Measurements from ENCODE around the gene IGF1. TPM values are rescaled to one million over a fixed set of nuclear protein-coding genes. Genes with fewer than 3 reads are reported as not detected.

IGF1 gene
- polyA plus RNA-seq, 4 donors, result 4.1 to 10.4 (median 5.6) TPM

DNA sequence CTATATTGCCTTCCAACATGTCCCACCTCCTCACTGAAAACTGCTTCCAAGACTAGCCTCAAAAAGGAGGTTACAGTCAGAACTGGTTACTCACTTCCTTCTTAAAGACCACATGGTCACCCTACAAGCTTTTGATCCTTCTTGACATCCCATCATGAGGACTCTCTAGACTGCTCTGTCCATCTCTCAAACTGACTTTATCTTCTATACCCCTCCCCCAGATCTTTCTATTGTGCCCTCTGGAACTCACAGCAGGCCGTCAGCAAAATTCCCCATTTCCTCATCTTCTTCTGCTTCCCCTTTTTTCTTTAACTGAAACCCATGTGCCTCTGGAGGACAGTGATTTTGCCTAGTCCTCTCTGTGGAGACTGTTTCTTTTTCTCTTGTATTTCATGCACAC lies 18.1 kb upstream of the IGF1 start:
- no peak for DNase-seq (ENCODE audit: low read depth in 4 of 4, low spot score in 2 of 4)

GRCh38 chr12:102497743-102498142 lies 17.4 kb upstream of the IGF1 start:
- no peak for DNase-seq (ENCODE audit: low read depth in 4 of 4, low spot score in 2 of 4)

GRCh38 chr12:102496591-102496990 lies 16.2 kb upstream of the IGF1 start:
- DNase-seq (ENCODE audit: low read depth in 4 of 4, low spot score in 2 of 4), result no peak

DNA sequence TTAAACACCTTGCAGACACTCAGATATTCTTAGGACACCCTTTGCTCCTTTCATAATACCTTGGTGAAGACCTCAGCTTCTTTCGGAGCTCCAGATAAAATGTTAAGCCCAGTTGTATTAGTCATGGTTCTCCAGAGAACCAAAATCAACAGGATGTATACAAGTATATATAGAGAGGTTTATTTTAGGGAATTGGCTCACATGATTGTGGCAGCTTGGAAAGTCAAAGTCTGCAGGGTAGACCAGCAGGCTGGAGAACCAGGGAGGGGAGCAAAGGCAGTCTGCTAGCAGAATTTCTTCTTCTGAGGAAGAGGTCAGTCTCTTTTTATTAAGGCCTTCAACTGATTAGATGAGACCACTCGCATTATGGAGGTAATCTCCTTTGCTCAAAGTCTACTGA lies 6.9 kb upstream of the IGF1 start:
- no peak for DNase-seq (ENCODE audit: low read depth in 4 of 4, low spot score in 2 of 4)

DNA sequence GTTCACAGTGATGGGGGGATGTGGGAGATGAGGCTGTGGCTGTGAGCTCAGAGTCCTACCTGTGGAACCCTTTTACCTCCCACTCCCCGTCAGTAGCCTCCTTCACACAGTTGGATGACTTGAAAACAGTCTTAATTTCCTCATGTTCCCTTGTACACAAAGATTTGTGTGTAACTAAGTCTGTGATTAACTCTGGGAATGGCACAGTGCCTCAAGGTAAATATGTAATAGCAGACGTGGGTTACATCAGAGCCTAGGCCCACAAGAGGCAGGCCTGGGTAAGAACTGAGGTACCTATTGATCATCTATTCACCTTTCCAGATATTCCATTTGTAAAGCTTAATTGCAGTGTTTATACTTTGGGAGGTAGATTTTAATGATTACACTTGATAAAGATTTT lies 5.8 kb upstream of the IGF1 start:
- no peak for DNase-seq (ENCODE audit: low read depth in 4 of 4, low spot score in 2 of 4)

DNA sequence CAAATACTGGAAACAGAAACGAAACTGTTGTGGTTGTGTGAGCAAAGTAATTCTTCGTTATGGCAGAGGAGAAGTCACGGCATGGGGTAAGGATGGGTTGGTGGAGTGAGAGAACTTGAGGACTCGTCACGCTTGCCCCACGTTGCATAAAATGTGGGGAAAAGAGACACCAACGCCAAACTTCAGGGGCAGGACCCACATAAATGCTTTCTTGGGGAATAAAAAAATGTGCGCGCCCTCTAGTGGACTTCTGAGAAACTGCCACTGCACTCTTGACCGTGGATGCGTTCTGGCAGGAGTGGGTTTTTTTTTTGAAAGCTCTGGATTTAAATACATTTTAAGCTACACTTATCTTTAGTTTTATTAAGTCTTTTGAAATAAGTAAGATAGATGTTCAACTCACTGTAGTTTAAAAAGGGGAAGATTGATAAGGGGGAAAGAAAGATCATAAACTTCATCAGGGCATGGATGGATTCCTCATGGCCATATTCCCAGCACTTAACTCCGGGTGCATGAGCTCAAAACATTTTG lies 4.1 kb upstream of the IGF1 start:
- peak in 2 of 4 donors; percentile 29 to 38 for DNase-seq (ENCODE audit: low read depth in 4 of 4, low spot score in 2 of 4)

DNA sequence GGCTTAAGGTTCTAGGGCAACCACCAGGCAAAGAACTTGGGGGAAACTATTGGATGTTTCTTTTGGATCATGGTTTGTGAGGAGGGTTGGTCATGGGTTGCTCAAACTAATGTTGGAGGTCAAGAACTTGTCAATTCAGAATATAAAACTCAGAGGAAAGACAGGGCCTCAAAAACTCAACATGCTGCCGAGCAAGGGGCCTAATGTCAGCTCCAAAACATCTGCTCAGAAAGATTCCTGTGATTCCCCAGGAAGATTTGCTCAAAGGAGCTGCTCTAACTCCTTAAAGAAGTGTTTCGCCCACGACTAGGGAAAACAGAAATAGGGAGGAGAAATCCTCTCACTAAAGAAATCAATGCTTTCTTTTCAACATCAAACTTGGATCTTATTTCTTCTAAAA lies 3.7 kb upstream of the IGF1 start:
- no peak for DNase-seq (ENCODE audit: low read depth in 4 of 4, low spot score in 2 of 4)

DNA sequence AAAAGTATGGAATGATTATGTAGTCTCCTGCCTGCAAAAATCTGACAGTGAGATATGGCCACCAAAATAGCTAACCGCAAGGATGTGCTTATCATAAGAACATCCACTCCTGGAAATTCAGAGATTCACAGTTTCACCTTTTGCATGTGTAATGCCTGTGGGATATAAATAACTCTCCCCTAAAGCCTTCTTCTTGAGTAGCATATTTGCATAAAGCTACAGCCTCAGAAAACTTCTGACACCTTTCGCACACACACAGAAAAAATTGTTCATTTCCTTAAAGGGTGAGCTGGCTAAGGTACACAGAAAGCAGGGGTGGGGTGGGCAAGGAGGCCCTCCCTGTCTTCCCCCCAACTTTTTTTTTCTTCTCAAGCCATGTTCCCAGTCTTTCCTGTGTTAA lies 3.1 kb upstream of the IGF1 start:
- no peak for DNase-seq (ENCODE audit: low read depth in 4 of 4, low spot score in 2 of 4)

DNA sequence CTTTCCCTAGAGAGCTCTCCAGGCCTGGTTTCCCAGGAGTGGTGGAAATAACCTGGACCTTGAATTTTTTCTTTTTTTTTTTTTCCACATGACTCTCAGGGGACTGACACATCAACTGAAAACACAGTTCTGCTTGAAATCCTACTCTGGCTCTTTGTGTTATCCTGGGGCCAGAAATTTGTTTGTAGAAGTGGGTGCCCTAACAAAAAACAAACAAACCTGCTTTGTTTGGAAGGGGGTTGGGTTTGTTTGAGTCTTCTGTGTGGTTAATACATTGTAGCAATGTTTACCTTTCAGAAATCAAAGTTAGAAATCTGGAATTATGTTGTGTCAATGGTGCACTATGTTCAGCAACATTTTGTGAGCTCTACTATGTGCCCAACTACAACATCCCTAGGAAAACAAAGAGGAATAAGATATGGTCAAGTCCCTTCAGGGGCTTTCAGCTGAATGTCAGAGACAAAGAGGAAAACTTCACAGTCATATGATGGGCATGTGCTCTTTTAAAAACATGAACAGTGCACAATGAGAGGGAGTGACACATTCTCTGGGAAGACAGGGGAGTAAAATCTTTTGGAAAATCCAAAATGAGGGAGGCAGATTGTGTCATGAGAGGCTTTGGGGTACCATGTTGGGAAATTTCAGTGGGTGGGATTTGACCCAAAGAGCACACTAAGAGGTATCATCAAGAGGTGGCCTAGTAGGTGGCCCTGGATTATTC lies 1.5 kb upstream of the IGF1 start:
- DNase-seq (ENCODE audit: low read depth in 4 of 4, low spot score in 2 of 4), result no peak

DNA sequence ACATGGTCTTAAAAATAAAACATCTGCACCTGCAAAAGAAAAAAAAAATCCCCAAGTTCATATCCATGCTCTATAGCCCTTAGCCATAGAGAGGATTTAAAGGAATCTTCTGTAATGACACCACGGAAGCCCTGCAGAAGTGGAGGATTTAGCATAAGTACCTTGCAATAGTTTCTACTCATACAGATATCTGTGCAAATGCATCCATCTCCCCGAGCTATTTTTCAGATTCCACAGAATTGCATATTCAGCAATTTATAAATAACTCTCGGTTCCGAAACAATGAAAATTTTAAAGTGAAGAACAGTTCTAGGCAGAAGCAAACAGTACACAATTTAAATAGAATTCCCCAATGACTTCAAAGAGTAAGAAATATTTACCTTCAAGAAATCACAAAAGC lies 424 bp downstream of the IGF1 start:
- DNase-seq (ENCODE audit: low read depth in 4 of 4, low spot score in 2 of 4), result no peak

DNA sequence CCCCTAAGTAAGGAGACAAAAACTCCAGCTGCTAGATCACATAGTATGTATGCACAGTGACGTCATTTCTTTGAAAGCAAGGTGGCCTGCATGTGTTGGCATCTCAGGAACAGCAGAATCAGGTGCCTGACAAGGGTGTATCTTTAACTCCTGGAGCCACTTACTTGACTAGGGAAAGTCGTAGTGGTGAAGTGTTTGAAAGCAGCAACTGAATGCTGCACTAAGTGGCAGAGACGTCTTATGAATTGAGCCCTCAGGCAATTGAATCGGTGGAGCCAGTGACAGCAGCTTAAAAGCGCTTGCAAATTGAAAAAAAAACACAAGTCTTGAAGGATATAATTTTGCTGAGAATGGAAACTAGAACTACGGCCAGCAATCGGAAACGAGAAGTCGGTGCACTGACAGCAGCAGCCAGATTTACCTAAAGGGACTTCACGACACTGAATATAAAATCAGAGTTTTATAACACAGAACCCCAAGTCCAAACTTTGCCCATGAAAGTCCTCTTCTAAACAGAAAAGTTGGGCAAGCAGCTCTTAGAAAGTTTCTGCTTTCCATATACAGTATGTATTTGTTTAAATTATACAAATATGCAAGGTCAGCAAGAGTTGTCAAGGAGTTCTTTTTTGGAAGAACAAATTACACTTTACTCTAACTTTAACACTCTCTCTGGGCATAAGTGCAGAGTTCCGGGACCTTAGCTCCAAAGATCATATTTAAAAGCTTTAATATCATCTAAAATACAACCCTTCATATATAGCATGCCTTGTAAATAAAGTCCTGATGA lies 1.1 kb downstream of the IGF1 start:
- DNase-seq (ENCODE audit: low read depth in 4 of 4, low spot score in 2 of 4), result no peak

GRCh38 chr12:102478405-102479098 lies 1.8 kb downstream of the IGF1 start:
- no peak for DNase-seq (ENCODE audit: low read depth in 4 of 4, low spot score in 2 of 4)

- no peak for DNase-seq (ENCODE audit: low read depth in 4 of 4, low spot score in 2 of 4)
Observed at GRCh38 chr12:102475355-102475754, 5.0 kb downstream of the IGF1 start.

DNA sequence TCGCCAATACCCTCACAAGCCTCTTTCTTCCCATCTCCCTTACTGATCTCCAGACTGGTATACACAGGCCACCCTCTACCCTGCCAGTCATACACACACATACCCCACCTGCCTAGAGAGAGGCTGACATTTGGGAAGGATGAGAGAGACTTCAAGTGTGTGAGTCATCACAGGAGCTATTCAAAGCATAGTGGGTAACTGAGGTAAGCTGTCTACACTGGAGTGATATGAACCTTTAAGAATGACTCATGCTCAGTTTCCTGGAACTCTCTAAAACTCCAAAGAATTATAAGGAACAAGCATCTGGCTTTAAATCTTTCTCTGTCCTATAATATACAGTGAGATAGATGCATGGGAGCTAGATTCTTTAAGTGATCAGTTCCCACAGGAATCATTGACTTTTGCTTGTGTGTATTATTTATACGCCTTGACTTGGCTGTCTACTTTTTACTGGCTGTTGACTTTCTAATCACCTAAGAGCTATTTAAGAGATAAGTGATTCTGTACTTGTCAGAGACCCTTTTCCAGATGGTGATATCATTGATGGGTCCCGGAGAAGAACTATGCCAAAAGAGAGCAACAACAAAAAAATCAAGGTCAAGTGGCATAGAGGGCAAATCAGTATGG lies 5.8 kb downstream of the IGF1 start:
- no peak for DNase-seq (ENCODE audit: low read depth in 4 of 4, low spot score in 2 of 4)

- DNase-seq (ENCODE audit: low read depth in 4 of 4, low spot score in 2 of 4), result no peak
Observed at GRCh38 chr12:102472496-102472895, 7.9 kb downstream of the IGF1 start.

DNA sequence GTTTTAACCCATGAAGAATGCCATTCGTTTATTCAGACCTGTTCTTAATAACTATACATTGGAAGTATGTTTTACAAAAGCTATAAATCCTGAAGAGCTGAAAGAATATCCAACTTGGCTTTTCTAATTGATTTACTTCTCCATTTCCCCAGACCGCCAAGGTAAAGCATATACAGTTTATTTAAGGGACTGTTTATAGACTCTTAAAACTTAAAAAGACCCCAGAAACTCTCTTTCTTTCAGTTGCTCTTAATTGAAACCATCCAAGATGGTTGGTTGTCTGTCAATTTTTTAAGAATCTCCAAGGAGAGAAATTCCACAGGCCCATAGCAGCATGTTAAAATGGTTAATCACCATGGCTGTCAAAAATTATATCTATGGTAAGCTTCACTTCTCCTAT lies 8.8 kb downstream of the IGF1 start:
- DNase-seq (ENCODE audit: low read depth in 4 of 4, low spot score in 2 of 4), result no peak

GRCh38 chr12:102470945-102471344 lies 9.4 kb downstream of the IGF1 start:
- DNase-seq (ENCODE audit: low read depth in 4 of 4, low spot score in 2 of 4), result no peak

DNA sequence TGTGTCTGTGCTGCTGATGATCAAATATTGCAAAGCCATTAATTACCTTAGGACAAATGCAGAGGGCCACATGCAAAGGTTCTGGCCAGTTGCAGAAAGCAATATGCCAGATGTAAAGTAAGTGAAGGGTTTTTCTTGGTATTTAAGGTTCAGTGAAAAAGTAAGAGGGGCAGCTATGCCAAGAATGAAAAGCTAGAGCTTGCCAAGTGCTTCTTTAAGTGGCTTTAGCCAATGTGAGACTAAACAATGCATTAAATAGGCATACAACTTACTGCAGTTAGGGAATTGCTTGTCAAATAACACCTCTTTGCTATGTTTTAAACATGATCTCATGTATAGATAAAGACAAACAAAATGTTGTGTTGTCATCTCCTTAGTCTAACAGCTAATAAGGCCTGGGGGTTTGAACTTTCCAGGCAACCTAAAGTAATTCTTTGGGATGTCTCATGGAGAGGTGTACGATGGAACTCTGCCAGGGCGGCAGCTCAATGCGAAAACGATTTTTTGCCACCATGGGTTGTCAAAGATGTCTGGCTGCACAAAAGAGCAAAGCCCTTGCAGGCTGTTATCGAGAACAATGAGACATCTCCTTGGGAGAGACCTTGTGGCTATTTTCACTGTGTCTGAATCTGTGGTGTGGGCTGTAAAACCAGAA lies 12.0 kb downstream of the IGF1 start:
- DNase-seq (ENCODE audit: low read depth in 4 of 4, low spot score in 2 of 4), result no peak

GRCh38 chr12:102465762-102466560 lies 14.4 kb downstream of the IGF1 start:
- no peak for DNase-seq (ENCODE audit: low read depth in 4 of 4, low spot score in 2 of 4)

Measured in left renal cortex interstitium (tissue), 4 donors.